Measurements from ENCODE around the gene KLHL7.
"Not testable (repeated sequence)": the region's sequence is repeated elsewhere in the genome, so short reads cannot be mapped to it uniquely, and the experiment has no call there.

Gene KLHL7

GRCh38 chr7:23218196-23218595 lies 112.6 kb downstream of the KLHL7 start:
- Mint-ChIP-seq H3K27ac (no peak overlapping the region), H3K9me3 (no peaks in the 10 kb centered on the region), H3K36me3 (ENCODE audit: insufficient read depth) (no peaks in the 10 kb centered on the region), H3K27me3 (peaks cover 19 to 32% of the 10 kb centered on the region in 2 donors), H3K4me3 (no peak overlapping the region), H3K4me1 (ENCODE audit: low read depth in 2 of 2) (no peaks in the 10 kb centered on the region)
- DNase-seq = no peak
- ATAC-seq (replicated peaks) = no peak

GRCh38 chr7:23220690-23221305 lies 115.2 kb downstream of the KLHL7 start:
- Mint-ChIP-seq H3K4me3 (no peak overlapping the region), H3K36me3 (ENCODE audit: insufficient read depth) (no peaks in the 10 kb centered on the region), H3K27ac (no peak overlapping the region), H3K4me1 (ENCODE audit: low read depth in 2 of 2) (no peaks in the 10 kb centered on the region), H3K9me3 (no peaks in the 10 kb centered on the region), H3K27me3 (peaks cover 21 to 29% of the 10 kb centered on the region in 2 donors)
- DNase-seq (no peak), ATAC-seq (replicated peaks) (no peak)

- DNase-seq (no peak), ATAC-seq (replicated peaks) (no peak)
- H3K9me3 Mint-ChIP-seq = no peaks in the 10 kb centered on the region
- no peaks in the 10 kb centered on the region for H3K36me3 Mint-ChIP-seq (ENCODE audit: insufficient read depth)
- H3K4me3 Mint-ChIP-seq = no peak overlapping the region
- H3K4me1 Mint-ChIP-seq (ENCODE audit: low read depth in 2 of 2) = no peaks in the 10 kb centered on the region
- H3K27ac Mint-ChIP-seq = no peak overlapping the region
- H3K27me3 Mint-ChIP-seq = peaks cover 21 to 30% of the 10 kb centered on the region in 2 donors
Measured at GRCh38 chr7:23222439-23223030, 117.0 kb downstream of the KLHL7 start.

GRCh38 chr7:23224364-23224763 lies 118.8 kb downstream of the KLHL7 start:
- H3K36me3 Mint-ChIP-seq (ENCODE audit: insufficient read depth); H3K27ac Mint-ChIP-seq; ATAC-seq (replicated peaks); H3K4me3 Mint-ChIP-seq; H3K4me1 Mint-ChIP-seq (ENCODE audit: low read depth in 2 of 2); DNase-seq; H3K9me3 Mint-ChIP-seq: not testable (repeated sequence)
- H3K27me3 Mint-ChIP-seq = peaks cover 12 to 23% of the 10 kb centered on the region in 2 donors

- Mint-ChIP-seq H3K27me3 (peaks cover 12 to 23% of the 10 kb centered on the region in 2 donors), H3K4me3 (no peak overlapping the region), H3K4me1 (ENCODE audit: low read depth in 2 of 2) (no peaks in the 10 kb centered on the region), H3K36me3 (ENCODE audit: insufficient read depth) (no peaks in the 10 kb centered on the region), H3K9me3 (no peaks in the 10 kb centered on the region), H3K27ac (no peak overlapping the region)
- ATAC-seq (replicated peaks) = no peak
- DNase-seq = no peak
Measured at GRCh38 chr7:23226844-23227450, 121.4 kb downstream of the KLHL7 start.

Measured in effector memory CD8-positive, alpha-beta T cell (primary cell).